Activated CD4-positive, alpha-beta T cell treated with anti-CD3 and anti-CD28 coated beads, Interleukin-2, amount 50 U/mL, for 16 hours (primary cell): ENCODE measurements around the gene EFNA2.
A peak's percentile ranks its signal among the peaks of the same experiment; 100 is the strongest.

ENCODE experiments used
- DNase-seq: peaks from one replicate; pipeline ENCODE4 v3.0.0-alpha.2; 2020

Gene EFNA2

GRCh38 chr19:1260749-1261537, 24.7 kb upstream of the EFNA2 start:
- peak; percentile 99 for DNase-seq

DNA sequence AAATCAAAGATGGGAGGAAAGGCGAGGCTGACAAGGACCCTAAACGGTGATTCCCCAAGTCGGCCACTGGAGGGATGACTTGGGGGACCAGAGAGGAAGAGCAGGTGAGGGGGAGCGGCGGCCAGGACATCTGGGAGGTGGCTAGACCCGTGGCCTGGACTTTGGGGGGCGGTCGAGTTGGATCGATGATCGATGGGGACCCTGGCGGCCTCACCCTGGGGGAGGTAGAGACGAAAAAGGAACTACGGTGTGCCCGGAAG, 24.2 kb upstream of the EFNA2 start:
- no peak for DNase-seq

- no peak for DNase-seq
These were observed 23.7 kb upstream of the EFNA2 start for GRCh38 chr19:1261798-1262622.

DNA sequence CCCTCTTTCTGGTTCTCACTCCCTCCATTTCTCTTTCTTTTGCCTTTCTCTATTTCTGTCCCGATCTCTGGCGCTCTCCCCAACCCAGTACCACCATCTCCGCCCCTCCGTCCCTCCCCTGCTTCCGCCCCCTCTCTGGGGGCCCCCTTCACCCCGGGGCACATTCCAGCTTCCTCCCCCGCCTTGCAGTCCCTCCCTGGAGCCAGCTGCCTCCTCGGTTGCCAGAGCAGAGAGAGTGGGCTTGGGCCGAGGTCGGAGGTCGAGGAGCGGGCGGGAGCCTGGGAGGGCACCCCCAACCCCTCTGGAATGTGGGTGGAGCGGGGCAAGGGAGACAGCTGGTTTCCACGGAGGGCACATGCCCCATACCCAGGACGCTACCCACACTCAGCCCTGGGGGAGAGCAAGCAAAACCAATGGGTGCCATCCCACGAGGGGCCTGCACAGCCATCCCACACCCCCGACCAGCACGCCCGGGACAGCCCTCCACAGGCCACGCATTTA, 23.0 kb upstream of the EFNA2 start:
- DNase-seq, result no peak

DNA sequence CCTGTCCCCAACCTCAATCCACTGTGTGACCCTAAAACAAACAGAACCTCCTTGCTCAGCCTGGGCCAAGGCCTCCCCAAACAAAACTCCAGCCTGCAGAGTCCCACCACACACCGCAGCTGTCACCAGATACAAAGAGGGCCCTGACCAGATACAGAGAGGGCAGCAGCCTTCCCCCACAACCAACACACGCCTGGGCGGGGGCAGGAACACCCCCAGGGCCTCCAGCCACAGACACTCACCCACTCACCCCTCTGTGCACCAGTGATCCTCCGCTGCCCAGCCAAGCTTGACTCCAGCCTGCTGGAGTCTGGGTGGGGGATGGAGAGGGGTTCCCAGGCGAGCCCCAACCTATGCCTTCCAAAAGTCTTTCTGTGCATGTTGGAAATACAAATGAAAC, 22.5 kb upstream of the EFNA2 start:
- no peak for DNase-seq

GRCh38 chr19:1264801-1265614, 20.7 kb upstream of the EFNA2 start:
- no peak for DNase-seq

GRCh38 chr19:1265615-1266128, 20.0 kb upstream of the EFNA2 start:
- no peak for DNase-seq

GRCh38 chr19:1266129-1266915, 19.4 kb upstream of the EFNA2 start:
- peak; percentile 90 for DNase-seq

DNA sequence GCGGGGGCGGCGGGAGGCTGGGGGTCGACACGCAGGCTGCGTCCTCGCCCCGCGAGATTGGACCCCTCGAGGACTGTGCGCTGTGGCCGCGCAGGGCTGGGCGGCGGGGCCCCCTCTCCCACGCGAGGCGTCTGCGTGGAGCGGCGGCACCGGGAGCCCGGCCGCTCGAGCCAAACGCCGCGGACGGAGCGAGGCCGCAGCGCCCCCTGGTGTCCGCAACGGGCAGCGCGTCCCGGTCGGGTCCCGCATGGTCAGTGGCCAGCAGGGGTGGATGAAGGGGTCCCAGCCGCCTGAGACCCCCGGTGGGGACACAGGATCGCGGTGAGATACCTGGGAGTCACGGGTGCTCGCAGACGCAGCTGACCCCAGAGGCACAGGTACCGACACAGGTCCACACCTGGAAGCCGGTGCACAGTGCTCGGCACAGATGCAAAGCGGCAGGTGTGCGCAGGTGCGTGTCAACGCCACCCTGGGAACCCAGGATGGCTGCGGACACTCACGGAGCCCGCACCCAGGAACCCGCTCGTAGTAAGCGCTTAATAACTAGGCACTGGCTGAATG, 18.7 kb upstream of the EFNA2 start:
- peak; percentile 65 for DNase-seq

- DNase-seq, result no peak
These were observed 18.0 kb upstream of the EFNA2 start for GRCh38 chr19:1267477-1268225.

- no peak for DNase-seq
These were observed 17.2 kb upstream of the EFNA2 start for GRCh38 chr19:1268226-1269064.

DNA sequence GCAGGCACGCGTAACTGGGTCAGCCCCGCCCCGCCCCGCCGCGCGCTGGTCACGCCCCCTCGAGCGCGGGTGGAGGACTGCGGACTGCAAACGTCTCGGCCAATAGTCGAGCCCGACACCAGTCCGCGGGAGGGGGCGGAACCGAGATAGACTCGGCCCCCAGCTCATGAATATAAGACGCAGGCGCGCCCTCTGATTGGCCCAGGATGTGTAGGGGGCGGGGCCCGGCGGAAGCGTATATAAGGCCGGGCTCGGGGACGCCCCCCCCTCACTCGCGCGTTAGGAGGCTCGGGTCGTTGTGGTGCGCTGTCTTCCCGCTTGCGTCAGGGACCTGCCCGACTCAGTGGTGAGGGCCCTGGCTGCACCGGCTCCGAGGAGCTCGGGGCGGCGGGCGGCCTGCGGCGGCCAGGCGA, 16.6 kb upstream of the EFNA2 start, which contains the start of gene CIRBP:
TSS of gene CIRBP (plus strand) at position 268 of the 413 bp plus-strand sequence. CDS start 1,602 bp downstream, outside the sequence.
- peak; percentile 100 for DNase-seq

DNA sequence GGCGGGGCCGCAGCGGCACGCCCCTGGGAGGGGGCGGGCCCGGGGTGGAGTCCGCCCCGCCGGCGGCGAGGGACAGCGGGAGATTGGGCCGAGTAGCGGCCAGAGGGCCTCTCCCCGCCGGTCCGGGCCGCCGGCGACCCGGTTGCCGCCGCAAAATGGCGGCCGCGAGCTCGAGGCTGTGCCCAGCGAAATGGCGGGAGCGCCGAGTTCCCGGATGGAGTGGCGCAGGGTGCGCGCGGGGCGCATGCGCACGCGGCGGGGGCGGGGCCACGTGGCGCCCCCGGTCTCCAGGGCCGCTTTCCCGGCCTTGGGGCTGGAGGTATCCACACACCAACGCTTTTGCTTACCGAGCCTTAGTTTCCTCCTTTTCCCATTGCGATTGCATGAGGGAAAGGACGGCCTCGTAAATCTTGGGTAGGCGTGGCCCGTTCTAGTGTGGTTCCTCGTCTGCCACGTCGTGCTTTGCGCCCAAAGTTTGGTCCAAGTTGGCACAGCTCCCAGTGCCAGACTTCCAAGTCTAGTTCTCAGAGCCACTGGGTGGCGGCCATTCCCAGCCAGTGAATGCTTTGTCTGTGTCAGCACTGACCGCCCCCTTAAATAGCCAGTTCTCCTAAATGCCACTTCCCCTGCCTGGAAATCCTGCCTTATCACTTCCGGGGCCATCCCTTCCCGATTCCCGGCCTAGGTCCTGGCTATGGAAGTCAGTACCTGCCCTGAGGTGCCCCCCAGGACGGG, 16.0 kb upstream of the EFNA2 start:
- DNase-seq, result peak; percentile 89

- no peak for DNase-seq
These were observed 15.3 kb upstream of the EFNA2 start for GRCh38 chr19:1270213-1270853.

GRCh38 chr19:1270854-1271527, 14.7 kb upstream of the EFNA2 start:
- DNase-seq, result no peak

GRCh38 chr19:1271528-1272422, 13.9 kb upstream of the EFNA2 start:
- DNase-seq, result no peak
